NB4 (cell line): ENCODE results near the gene N4BP2L2.
A peak's percentile ranks its signal among the peaks of the same experiment; 100 is the strongest.

Source experiments
- DNase-seq: peaks from one replicate; pipeline ENCODE4 v3.0.0; 2010; ENCODE audit warnings: low read depth
- H3K4me3 ChIP-seq: one replicate; pipeline ENCODE4 v1.5.1; 2011; ENCODE audit warnings: mild to moderate bottlenecking, low read depth, low read length, moderate library complexity
- CTCF ChIP-seq: IDR thresholded peaks from one replicate; pipeline ENCODE4 v1.5.1; 2012; ENCODE audit warnings: low read depth, low read length
- MYC ChIP-seq: IDR thresholded peaks from 2 replicates; pipeline ENCODE4 v1.6.1; 2011; ENCODE audit warnings: low read depth, low read length
- POLR2A ChIP-seq: IDR thresholded peaks from 2 replicates; pipeline ENCODE4 v1.6.1; 2011; ENCODE audit warnings: mild to moderate bottlenecking; ENCODE audit not compliant: insufficient read length; ENCODE audit errors: extremely low read depth
- TF ChIP-seq, protein P1 (sequence below): IDR thresholded peaks from 2 replicates; pipeline ENCODE4 v1.6.1; 2011; ENCODE audit warnings: low read depth, low read length

N4BP2L2 gene

GRCh38 chr13:32537580-32538142 lies 934 bp downstream of the N4BP2L2 start:
- peak overlapping the region; percentile 97 for H3K4me3 ChIP-seq
- DNase-seq = peak; percentile 83

DNA sequence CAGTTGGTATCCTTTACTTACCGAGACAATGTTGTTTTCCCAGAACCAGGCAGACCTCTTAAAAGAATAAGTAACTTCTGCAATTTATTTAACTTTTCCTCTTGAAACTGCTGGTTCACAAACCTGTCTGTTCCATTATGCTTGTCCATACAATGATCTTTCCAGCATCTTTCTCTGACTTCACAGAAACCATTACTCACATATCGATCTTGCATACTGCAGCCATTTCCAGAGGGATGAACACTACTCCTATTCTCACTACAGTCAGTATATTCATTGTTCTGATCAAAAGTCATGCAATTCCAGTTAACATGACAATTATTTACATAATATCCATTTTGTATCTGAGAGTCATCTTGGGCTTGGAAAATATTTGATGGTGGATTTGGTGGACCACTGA lies 2.8 kb downstream of the N4BP2L2 start:
- TF ChIP-seq, protein P1, sequence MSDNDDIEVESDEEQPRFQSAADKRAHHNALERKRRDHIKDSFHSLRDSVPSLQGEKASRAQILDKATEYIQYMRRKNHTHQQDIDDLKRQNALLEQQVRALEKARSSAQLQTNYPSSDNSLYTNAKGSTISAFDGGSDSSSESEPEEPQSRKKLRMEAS = no peak
- TF ChIP-seq CTCF = no peak
- TF ChIP-seq MYC = no peak
- TF ChIP-seq POLR2A = no peak
- peak overlapping the region; percentile 43 for H3K4me3 ChIP-seq
- no peak for DNase-seq

More at GRCh38 chr13:32537580-32538142, 934 bp downstream of the N4BP2L2 start:
- TF ChIP-seq POLR2A = no peak
- no peak for TF ChIP-seq MYC
- TF ChIP-seq CTCF = no peak
- TF ChIP-seq, protein P1 = no peak

DNA sequence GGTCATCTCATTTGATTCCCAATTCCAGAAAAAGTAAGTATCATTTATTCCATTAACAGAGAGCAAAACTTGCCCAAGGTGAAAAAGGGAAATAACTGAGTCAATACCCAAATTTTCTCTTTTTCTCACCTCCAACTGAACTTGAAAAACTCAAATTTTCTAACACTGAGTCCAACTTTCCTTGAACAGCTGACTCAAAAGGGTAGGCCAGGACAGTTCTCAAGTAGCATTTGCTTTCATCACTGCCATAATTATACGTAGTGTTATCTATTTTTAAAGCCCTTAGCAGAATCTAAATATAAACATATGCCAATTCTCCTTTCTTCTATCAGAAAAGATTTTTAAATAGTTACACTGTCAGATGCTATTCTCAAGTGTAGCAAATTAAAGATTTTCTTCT lies 3.5 kb downstream of the N4BP2L2 start:
- no peak for DNase-seq
- TF ChIP-seq MYC (no peak), CTCF (no peak), POLR2A (no peak)
- TF ChIP-seq, protein P1 = no peak
- peak overlapping the region; percentile 43 for H3K4me3 ChIP-seq

DNA sequence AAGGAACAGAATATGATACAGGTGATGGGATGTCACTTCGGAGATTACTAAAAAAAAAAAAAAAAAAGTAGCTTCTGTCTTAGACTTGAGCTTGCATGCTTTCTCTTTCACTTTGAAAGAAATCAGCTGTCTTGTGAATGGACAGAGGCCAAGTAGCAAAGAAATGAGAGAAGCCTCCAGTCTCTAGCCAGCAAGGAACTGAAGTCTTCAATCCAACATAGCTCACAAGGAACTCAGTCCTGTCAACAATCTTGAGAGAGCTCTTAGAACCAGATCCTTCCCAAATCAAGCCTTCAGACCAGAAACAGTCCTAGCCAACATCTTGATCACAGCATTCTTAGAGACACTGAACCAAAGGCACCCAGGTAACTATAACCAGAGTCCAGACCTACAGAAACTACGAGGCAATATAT lies 7.7 kb downstream of the N4BP2L2 start:
- peak; percentile 37 for DNase-seq
- TF ChIP-seq, protein P1 = no peak
- TF ChIP-seq MYC = no peak
- no peak for TF ChIP-seq CTCF
- no peak for TF ChIP-seq POLR2A
- peak overlapping the region; percentile 39 for H3K4me3 ChIP-seq

GRCh38 chr13:32528358-32528757 lies 10.2 kb downstream of the N4BP2L2 start:
- TF ChIP-seq MYC (no peak), POLR2A (no peak), CTCF (no peak)
- TF ChIP-seq, protein P1 = no peak
- DNase-seq = no peak
- no peak overlapping the region for H3K4me3 ChIP-seq

DNA sequence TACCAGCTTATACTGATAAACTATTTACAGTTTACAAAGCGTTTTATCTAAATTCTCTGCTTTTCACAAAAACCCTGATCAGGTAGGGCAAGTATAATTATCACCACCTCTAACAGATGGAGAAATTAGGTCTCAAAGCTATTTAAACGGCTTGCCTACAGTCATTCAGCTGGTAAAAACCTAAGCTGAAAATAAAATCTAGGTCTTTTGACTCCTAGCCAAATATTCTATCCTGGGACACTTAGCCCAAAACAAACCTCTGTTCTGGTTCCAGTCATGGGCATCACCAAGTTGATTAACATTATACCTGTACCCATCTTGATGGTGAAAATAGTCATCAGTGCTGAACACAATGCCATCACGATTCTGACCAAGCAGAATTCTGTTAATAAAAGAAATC lies 11.4 kb downstream of the N4BP2L2 start:
- TF ChIP-seq CTCF = no peak
- H3K4me3 ChIP-seq = no peak overlapping the region
- DNase-seq = no peak
